Measurements from ENCODE around the gene BICDL2. TPM values are rescaled to one million over a fixed set of nuclear protein-coding genes. Genes with fewer than 3 reads are reported as not detected.
"Not testable (repeated sequence)": the region's sequence is repeated elsewhere in the genome, so short reads cannot be mapped to it uniquely, and the experiment has no call there.

BICDL2 gene, protein sequence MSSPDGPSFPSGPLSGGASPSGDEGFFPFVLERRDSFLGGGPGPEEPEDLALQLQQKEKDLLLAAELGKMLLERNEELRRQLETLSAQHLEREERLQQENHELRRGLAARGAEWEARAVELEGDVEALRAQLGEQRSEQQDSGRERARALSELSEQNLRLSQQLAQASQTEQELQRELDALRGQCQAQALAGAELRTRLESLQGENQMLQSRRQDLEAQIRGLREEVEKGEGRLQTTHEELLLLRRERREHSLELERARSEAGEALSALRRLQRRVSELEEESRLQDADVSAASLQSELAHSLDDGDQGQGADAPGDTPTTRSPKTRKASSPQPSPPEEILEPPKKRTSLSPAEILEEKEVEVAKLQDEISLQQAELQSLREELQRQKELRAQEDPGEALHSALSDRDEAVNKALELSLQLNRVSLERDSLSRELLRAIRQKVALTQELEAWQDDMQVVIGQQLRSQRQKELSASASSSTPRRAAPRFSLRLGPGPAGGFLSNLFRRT
- not detected for total RNA-seq
- long read RNA-seq, partial matches to known transcripts, result 1 of 1 reads
- long read RNA-seq, other reads (novel, unspliced or antisense), result 0 of 1 reads

DNA sequence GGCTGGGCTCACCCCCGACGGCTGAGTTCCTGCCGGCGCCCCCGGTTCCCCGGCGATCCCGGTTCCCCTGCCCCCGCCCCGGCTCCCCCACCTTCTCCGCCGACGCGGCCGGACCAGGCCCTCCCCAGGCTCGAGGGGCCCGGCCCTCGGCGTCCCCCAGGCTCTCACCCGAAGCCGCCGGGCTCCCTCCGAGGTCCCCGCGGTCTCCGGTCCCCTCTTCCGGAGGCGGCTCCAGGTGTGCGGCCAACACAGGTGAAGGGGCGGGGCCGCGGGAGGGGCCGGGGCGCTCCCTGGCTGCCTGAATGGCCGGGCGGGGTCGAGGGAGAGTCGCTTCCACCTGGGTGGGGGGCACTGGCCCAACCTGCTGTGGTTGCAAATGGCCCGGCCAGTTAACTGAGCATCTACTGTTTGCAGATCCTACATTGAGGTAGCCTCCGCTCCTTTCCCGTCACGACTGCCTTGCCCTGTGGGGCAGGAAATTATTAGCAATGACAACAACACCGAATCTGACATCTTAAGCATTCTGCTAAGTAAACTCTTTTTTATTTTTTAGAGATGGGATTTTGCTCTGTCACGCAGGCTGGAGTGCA lies at the start of gene BICDL2:
Gene BICDL2 (minus strand): TSS at position 219 of the 590 bp plus-strand sequence. CDS start 1,448 bp downstream, outside the sequence.
- DNase-seq (ENCODE audit: low spot score), result no peak

DNA sequence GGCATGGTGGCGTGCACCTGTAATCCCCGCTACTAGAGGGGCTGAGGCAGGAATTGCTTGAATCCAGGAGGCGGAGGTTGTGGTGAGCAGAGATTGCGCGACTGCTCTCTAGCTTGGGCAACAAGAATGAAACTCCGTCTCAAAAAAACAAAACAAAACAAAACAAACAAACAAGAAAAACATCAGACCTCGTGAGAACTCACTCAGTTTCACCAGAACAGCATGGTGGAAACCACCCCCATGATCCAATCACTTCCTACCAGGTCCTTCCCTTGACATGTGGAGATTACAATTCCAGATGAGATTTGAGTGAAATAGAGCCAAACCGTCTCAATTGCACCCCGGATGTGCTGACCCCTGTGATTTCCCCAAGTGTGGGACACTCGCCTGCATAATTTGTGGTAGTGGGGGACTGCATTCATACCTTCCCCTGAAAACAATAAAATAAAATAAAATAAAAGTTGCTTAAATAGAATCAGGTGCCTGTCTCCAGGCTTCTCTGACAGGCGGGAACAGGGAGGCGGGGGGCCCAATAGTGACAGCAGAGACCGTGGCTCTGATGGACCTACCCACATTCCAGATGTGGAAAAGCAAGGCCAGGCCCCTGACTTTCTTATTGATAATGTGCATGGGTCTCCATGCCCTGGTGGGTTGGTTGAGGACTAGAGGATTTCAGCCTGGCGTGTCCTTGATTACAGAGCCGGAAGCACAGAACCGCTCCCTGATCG lies 49.3 kb upstream of the BICDL2 start:
- no peak for DNase-seq (ENCODE audit: low spot score)

DNA sequence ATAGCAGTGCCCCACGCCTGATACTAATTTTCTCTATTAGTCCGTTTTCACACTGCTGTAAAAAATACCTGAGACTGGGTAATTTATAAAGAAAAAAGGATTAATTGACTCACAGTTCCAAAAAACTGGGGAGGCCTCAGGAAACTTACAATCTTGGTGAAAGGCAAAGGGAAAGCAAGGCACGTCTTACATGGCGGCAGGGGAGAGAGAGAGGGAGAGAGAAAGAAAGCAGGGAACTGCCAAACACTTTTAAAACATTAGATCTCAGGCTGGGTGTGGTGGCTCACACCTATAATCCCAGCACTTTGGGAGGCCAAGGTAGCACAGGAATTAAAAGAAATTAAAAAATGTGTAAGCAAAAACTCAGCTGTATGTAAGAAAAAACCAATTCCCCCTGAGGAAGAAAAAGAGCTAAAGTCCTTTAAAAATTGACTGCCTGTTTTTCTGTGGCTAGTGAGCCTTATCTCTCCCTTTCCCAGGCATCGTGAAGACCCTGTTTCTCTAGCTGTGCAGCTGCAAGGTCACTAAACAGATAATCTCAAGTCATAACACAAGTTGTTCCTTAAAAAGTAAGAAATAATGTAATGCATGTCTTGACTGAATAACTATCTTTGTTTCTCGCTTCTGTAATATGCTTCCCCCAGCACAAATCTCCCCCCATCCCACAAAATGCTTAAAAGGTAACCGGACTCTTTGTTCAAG lies 48.4 kb upstream of the BICDL2 start:
- DNase-seq (ENCODE audit: low spot score), result no peak

DNA sequence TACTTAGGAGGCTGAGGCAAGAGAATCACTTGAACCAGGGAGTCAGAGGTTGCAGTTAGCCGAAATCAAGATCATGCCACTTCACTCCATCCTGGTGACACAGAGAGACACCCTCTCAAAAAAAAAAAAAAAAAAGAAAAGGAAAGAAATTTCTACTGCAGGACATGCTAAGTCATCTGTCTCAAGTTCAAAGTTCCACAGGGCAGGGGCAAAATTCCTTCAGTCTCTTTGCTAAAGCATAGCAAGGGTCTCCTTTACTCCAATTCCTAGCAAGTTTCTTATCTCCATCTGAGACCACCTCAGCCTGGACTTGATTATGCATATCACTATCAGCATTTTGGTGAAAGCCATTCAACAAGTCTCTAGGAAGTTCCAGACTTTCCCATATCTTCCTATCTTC lies 47.7 kb upstream of the BICDL2 start:
- DNase-seq (ENCODE audit: low spot score), result no peak

DNA sequence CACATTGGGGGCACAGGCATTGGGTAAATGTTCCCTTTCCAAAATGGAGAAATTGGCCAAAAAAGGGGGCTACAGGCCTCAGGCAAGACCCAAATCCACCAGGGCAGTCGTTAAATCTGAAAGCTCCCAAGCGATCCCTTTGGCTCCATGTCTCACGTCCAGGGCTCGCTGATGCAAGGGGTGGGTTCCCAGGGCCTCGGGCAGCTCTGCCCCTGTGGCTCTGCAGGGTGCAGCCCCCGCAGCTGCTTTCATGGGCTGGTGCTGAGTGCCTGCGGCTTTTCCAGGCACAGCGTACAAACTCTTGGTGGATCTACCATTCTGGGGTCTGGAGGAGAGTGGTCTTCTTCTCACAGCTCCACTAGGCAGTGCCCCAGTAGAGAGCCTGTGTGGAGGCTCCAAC lies 46.7 kb upstream of the BICDL2 start:
- not testable (repeated sequence) for DNase-seq (ENCODE audit: low spot score)

DNA sequence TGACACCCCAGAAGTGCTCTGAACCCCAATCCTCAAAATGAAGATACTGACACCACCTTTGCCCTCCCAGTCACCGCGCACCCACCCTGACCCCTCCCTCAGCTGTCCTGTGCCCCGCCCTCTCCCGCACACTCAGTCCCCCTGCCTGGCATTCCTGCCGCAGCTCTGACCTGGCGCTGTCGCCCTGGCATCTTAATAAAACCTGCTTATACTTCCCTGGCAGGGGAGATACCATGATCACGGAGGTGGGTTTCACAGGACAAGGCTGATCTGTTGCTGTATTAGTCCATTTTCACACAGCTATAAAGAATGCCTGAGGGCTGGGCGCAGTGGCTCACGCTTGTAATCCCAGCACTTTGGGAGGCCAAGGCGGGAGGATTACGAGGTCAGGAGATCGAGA lies 45.2 kb upstream of the BICDL2 start:
- DNase-seq (ENCODE audit: low spot score), result not testable (repeated sequence)

DNA sequence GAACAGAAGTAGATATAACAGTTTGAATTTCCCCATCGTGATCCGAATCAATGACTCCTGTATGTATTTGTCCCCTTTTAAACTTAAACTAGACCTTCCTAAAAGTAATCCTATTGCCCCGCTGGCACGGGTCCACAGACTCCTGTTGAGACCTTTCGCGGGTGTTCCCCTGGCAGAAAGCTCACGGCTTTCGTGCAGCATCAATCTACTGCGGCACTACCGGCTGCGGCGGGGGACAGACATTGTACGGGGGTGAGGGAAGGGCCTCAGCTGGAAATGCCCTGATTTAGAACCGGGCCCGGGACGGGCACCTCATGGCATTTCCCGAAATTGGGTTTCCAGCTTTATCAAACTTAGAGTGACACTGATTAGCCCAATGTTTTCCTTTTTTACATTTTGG lies 43.3 kb upstream of the BICDL2 start:
- DNase-seq (ENCODE audit: low spot score), result no peak

DNA sequence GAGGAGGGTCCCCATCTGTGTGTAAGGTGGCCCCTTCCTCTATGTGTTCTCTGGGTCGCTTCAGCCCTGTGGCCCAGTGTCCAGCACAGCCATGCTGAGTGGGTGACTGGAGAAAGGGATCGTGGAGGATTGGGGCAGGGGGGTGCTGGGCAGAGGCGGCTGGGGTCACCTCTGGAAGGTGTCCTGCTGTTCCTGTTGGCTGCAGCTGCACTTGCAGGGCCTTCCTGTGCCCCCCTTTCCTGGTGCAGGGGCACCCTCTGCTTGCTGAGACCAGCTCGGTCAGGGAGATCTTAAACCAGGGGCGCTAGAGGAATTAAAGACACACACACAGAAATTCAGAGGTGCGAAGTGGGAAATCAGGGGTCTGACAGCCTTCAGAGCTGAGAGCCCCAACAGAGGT lies 39.8 kb upstream of the BICDL2 start:
- DNase-seq (ENCODE audit: low spot score), result no peak

DNA sequence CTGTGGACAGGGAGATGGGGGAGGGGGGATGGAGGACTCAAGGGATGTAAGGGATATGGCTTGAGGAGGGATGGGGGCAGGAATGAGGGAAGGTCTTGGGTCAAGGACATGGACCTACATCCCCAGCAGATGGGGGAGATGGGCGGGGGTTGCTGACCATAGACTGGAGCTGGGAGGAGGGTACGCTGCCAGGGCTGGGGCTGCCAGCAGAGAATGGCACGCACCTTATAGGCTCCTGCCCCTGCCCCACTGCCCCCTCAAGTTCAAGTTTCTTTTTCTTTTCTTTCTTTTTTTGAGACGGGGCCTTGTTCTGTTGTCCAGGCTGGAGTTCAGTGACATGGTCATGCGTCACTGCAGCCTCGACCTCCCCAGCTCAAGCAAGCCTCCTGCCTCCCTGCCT lies 39.2 kb upstream of the BICDL2 start:
- not testable (repeated sequence) for DNase-seq (ENCODE audit: low spot score)

DNA sequence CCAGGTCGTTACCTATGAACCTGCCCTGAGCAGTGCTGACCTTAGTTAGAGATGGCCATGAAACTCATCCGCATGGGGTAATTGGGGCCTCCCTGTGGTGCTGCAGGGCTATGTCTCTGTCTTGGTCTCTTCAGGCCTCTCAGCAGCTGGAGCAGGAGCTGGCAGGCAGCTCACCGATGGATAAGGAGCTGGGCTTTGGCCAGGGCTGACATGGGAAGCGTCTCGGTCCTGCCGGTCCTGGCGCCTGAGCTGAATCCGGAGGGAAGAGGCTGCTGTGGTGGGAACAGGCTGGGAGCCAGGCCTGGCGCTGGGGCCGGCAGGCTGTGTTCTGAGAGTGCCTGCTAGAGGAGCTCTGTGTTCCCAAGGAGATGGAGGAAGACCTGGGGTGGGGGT lies 38.8 kb upstream of the BICDL2 start:
- no peak for DNase-seq (ENCODE audit: low spot score)

DNA sequence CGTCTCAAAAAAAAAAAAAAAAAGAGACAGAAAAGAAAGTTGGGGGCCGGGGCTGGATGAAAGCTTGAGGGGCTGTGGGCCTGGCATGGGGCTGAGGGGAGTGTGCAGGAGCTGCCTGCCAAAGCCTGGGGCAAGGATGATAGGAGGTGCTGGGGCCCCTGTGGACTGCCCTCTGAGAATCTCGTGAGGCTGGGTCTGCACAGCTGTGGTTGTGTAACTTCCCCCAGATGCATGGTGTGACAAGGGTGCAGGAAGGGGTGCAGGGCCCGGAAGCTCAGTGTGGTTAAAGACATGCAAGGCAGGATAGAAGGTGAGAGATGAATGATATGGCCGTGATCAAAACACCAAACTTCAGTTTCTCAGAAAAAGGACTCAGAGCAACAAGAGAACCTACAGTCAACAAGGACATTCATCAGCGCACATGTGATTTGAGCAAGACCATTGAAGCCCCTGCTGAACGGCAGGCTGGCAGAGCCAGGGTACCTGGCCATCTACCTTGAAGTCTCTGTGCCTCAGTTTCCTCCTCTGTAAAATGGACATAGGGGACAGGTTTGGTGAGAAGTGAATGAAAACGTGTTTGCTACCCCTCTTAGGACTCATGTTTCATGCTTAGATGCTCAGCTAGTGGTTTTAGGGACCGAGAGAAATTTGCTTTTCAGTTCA lies 38.2 kb upstream of the BICDL2 start:
- no peak for DNase-seq (ENCODE audit: low spot score)

DNA sequence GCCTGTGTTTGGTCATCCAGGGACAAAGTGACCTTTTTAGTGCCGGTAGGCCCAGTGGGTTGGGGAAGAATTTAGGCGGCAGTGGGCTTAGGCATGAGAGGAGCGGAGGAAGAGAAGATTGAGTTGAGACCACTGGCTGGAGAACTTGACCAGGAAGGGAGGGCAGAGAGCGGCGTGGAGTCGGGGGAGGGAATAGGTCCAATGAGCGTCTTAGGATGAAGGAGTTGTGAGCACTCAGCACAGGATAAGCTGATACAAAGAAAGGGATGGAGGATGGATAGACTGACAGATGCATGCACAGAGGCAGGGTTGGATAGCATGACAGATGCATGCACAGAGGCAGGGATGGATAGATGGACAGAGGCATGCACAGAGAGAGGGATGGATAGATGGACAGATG lies 36.7 kb upstream of the BICDL2 start:
- no peak for DNase-seq (ENCODE audit: low spot score)

DNA sequence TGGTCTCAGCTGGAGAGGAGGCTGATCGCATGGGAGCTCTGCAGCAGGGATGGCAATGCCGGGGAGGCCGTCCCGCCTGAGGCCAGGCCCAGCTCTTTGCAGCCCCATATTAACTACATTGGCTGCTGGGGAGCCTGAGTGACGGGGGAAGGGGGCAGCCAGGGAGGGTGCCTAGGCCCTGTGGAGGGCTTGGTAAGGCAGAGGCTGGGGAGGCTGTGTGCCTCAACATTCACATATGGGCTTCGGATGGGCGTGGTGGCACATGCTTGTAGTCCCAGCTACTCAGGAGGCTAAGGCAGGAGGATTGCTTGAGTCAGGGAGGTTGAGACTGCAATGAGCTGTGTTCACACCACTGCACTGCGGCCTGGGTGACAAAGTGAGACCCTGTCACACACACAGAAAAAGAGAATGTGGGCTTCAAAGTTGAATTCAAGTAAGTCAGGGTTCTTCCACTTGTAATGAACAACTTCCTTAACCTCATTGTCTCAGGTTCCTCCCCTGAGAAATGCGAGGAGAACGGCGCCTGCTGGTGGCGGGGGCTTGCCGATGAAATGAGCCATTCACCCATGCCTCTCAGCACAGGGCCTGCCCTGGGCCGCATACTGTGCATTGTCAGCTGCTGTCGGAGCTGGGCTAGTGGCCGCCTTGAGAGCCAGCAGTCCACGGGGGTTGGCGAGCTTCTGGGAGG lies 36.0 kb upstream of the BICDL2 start:
- DNase-seq (ENCODE audit: low spot score), result not testable (repeated sequence)

DNA sequence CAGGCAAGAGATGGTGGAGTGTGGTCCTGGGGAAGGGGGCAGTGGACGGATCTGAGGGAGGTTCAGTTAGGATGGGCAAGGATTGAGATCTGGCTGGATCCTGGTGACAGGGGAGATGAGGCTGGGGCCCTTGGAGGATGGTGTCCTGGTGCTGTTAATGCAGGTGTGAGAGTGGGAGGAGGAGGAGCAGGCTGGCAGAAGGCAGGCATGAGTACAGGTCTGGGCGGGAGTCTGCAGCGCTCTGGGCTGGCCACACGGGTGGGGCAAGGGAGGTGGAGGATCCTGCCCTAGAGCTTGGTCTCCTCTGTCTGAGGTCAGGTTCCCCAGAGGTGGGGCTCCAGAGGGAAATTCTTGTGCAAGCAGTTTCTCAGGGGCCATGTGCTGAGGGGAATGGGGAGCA lies 35.4 kb upstream of the BICDL2 start:
- not testable (repeated sequence) for DNase-seq (ENCODE audit: low spot score)

DNA sequence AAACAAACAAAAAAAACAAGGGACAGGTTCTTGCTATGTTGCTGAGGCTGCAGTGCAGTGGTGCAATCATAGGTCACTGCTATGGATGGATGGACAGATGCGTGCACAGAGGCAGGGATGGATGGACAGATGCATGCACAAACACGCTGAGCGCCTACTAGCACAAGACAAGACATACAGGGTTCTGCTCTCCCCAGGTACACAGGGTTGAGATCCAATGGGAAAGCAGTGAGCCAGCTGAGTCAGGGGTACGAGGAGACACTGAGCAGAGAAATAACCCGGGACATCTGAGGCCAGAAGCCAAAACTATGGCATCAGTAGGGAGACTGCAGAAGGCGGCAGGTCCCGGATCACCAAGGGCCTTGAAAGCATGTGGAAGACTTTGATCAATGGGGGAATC lies 34.9 kb upstream of the BICDL2 start:
- no peak for DNase-seq (ENCODE audit: low spot score)

DNA sequence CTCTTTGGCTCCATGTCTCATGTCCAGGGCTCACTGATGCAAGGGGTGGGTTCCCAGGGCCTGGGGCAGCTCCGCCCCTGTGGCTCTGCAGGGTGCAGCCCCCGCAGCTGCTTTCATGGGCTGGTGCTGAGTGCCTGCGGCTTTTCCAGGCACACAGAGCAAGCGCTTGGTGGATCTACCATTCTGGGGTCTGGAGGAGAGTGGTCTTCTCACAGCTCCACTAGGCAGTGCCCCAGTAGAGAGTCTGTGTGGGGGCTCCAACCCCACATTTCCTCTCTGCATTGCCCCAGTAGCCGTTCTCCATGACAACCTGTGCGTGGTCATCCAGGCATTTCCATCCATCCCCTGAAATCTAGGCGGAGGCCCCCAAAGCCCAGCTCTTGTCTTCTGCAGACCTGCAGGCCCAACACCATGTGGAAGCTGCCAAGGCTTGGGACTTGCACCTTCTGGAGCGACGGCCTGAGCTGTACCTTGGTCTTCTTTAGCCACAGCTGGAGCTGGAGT lies 33.9 kb upstream of the BICDL2 start:
- no peak for DNase-seq (ENCODE audit: low spot score)

DNA sequence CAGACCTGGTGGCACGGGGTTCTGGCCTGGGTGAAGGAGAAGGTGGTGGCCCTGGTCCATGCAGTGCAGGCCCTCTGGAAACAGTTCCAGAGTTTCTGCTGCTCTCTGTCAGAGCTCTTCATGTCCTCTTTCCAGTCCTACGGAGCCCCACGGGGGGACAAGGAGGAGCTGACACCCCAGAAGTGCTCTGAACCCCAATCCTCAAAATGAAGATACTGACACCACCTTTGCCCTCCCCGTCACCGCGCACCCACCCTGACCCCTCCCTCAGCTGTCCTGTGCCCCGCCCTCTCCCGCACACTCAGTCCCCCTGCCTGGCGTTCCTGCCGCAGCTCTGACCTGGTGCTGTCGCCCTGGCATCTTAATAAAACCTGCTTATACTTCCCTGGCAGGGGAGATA lies 32.4 kb upstream of the BICDL2 start:
- DNase-seq (ENCODE audit: low spot score), result not testable (repeated sequence)

DNA sequence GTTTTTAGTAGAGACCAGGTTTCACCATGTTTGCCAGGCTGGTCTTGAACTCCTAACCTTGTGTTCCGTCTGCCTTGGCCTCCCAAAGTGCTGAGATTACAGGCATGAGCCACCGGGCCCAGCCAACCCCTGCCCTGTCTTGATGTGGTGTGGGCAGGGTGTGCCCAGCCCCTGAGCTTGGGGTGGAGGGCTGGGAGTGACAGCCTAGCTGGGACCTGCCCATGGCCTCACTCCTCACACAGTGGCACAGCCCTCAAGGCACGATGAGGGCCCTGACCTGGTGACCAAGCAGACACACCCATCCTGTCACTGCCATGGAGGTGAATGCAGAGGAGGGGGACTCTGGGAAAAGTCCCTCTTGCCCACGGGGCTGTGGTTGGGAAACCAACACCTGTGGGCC lies 31.7 kb upstream of the BICDL2 start:
- no peak for DNase-seq (ENCODE audit: low spot score)

DNA sequence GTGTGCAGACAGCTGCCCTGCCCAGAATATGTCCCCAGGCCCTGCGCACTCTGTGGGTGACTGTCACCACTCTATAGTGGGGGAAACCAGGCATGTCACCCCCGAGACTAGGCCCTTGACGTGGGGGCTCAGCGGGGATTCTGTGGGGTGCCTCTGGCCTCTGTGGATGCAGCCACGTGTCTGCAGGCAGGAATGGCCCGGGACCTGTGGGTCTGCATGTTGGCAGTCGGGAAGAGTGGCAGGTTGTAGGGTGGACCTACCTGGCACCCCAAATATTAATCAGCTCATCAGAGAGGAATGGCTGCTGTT lies 29.6 kb upstream of the BICDL2 start:
- no peak for DNase-seq (ENCODE audit: low spot score)

All from mesenteric fat pad (tissue), 1 donor.